Mesothelial cell of epicardium (in vitro differentiated cells): ENCODE data around the gene MTOR. TPM values are rescaled to one million over a fixed set of nuclear protein-coding genes. Genes with fewer than 3 reads are reported as not detected.

Experiments
- DNase-seq, 2 experiments: peaks; one replicate each; pipeline ENCODE4 v3.0.0; 2021; ENCODE audit warnings: low spot score in 2 of 2; ENCODE audit not compliant: unreplicated experiment in 2 of 2
- H3K27ac Mint-ChIP-seq: 2 replicates; pipeline ENCODE4 v1.8.0; 2021; ENCODE audit warnings: mixed read lengths
- H3K27me3 Mint-ChIP-seq: 2 replicates; pipeline ENCODE4 v1.8.0; 2021; ENCODE audit warnings: low read depth, mixed read lengths
- H3K36me3 Mint-ChIP-seq: 2 replicates; pipeline ENCODE4 v1.8.0; 2021; ENCODE audit warnings: mixed read lengths
- H3K4me1 Mint-ChIP-seq: 2 replicates; pipeline ENCODE4 v1.8.0; 2021; ENCODE audit warnings: mixed read lengths
- H3K4me3 Mint-ChIP-seq: 2 replicates; pipeline ENCODE4 v1.8.0; 2021; ENCODE audit warnings: mild to moderate bottlenecking, moderate library complexity, mixed read lengths
- H3K9me3 Mint-ChIP-seq: 2 replicates; pipeline ENCODE4 v1.8.0; 2021; ENCODE audit warnings: mixed read lengths
- CTCF ChIP-seq: fragments of 200-600 bp; sonication (generic); IDR thresholded peaks from one replicate; pipeline ENCODE4 v1.5.0; 2021; ENCODE audit warnings: antibody characterized with exemption; ENCODE audit not compliant: unreplicated experiment
- total RNA-seq: library from RNA; stranded (reverse); gene quantifications from 3 replicates; pipeline ENCODE4 v1.2.1, GENCODE V29; 2021

Gene MTOR
- total RNA-seq, 1 donor from 2014 or later, result 49.3 TPM

DNA sequence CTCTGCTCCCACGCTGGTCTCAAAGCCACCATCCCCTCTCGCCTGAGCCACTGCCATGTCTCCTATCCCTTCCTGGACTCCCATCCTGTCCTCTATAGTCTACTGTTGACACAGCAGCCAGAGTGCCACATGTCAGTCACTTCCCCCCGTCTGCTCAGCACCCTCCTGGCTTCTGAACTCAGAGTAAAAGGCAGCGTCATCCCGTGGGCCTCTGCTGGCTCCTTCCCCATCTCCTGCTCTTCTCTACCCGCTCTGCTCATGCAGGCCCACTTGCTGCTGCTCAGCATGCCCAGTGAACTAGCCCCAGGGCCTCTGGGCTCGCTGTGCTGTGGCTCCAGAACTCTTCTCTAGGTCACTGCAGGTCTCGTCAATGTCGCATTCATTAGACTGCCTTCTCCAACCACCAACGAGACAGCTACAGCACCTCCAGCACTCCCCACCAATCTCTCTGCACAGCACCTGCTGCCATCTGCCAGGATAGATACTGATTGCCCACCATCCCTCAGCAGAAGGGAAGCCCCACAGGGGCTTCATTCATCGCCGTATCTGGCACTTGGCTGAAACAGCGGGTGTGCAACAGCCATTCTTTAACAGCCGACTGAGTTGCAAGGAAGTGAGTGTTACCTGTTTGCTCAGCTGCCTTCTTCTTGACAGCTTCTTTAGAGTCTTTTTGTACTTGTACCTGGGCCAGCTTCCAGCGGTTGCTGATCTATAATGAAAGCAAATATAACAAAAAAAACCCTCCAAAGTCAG lies 190.7 kb downstream of the MTOR start:
- Mint-ChIP-seq H3K27me3 (no peaks in the 10 kb centered on the region), H3K36me3 (peaks cover 50% of the 10 kb centered on the region), H3K4me3 (no peak overlapping the region), H3K9me3 (no peaks in the 10 kb centered on the region), H3K27ac (no peak overlapping the region), H3K4me1 (no peaks in the 10 kb centered on the region)
- no peak for TF ChIP-seq CTCF
- no peak for DNase-seq

GRCh38 chr1:11070876-11071275 lies 191.5 kb downstream of the MTOR start:
- Mint-ChIP-seq H3K9me3 (no peaks in the 10 kb centered on the region), H3K27me3 (no peaks in the 10 kb centered on the region), H3K4me1 (no peaks in the 10 kb centered on the region), H3K36me3 (peaks cover 48% of the 10 kb centered on the region), H3K27ac (no peak overlapping the region), H3K4me3 (no peak overlapping the region)
- TF ChIP-seq CTCF, result no peak
- no peak for DNase-seq

DNA sequence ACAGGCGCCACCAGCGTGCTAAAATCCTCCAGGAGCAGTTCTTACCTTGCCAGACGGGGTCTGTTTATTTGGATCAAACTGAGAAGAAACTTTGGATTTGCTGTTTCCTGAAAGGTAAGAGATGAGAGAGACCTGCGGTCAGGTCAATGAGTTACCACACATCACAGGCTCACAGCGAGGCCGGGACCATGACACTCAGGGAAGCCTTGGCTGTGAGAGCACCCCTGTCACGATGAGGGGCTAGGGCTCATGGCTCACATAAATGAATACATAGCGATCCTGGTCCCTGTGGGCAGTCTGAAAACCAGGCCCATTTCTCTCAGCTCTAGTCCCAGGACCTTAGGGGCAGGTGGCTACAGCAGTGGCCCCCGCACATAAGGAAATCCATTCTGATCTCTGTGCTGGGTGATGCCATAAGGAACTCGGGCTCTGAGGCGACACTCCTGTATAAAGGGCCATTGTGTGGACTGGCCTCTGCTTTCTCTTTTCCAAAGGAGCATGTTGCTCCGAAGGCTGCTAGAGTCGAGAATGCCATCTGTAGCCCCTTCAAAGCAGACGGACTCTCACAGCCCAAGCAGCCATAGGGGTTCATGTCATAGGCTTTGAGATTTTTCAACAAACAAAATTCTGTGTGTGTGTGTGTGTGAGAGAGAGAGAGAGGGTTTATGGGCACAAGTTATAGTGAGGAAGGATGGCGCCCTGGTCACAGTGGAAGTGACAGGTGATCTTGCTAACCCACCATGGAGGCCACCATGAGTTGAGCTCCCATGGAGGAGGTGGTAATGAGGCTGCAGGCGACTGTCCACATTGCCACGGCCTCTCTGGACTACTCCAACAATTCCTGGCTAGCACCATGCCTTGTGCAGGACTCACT lies 193.5 kb downstream of the MTOR start:
- Mint-ChIP-seq H3K27me3 (no peaks in the 10 kb centered on the region), H3K36me3 (peaks cover 52% of the 10 kb centered on the region), H3K27ac (no peak overlapping the region), H3K4me3 (no peak overlapping the region), H3K9me3 (no peaks in the 10 kb centered on the region), H3K4me1 (no peaks in the 10 kb centered on the region)
- DNase-seq, result no peak
- TF ChIP-seq CTCF, result no peak

GRCh38 chr1:11067716-11068599 lies 194.4 kb downstream of the MTOR start:
- no peak for TF ChIP-seq CTCF
- DNase-seq, result no peak
- H3K9me3 Mint-ChIP-seq, result no peaks in the 10 kb centered on the region
- H3K36me3 Mint-ChIP-seq, result peaks cover 51% of the 10 kb centered on the region
- no peak overlapping the region for H3K4me3 Mint-ChIP-seq
- H3K27ac Mint-ChIP-seq, result no peak overlapping the region
- no peaks in the 10 kb centered on the region for H3K4me1 Mint-ChIP-seq
- H3K27me3 Mint-ChIP-seq, result no peaks in the 10 kb centered on the region

DNA sequence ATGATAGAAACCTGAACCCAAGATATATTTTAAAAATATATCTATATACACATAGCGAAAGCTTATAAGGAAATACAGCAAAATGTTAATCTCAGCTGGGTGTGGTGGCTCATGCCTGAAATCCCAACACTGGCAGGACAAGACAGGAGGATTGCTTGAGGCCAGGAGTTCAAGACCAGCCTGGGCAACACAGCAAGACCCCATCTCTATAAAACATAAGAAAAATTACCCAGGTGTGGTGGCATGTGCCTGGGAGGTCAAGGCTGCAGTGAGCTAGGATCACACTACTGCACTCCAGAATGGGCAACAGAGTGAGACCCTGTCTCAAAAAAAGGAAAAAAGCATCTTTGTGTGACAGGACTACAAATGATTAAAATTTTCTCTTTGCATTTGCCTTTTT lies 196.6 kb downstream of the MTOR start:
- no peaks in the 10 kb centered on the region for H3K27me3 Mint-ChIP-seq
- no peak overlapping the region for H3K4me3 Mint-ChIP-seq
- H3K9me3 Mint-ChIP-seq, result no peaks in the 10 kb centered on the region
- TF ChIP-seq CTCF, result no peak
- peaks cover 4% of the 10 kb centered on the region for H3K4me1 Mint-ChIP-seq
- DNase-seq, result no peak
- H3K27ac Mint-ChIP-seq, result no peak overlapping the region
- H3K36me3 Mint-ChIP-seq, result peaks cover 42% of the 10 kb centered on the region
